H9 (cell line): ENCODE measurements around the gene FOXB1. TPM values are rescaled to one million over a fixed set of nuclear protein-coding genes. Genes with fewer than 3 reads are reported as not detected.

Experiments used
- DNase-seq: peaks from one replicate; pipeline ENCODE4 v3.0.0-alpha.2; 2017
- H2AFZ ChIP-seq: one replicate; pipeline ENCODE4 v1.6.1; 2013; ENCODE audit warnings: mild to moderate bottlenecking, low read length, control low read depth, moderate library complexity
- H2AK5ac ChIP-seq: 2 replicates; pipeline ENCODE4 v1.6.1; 2013; ENCODE audit warnings: low read length, control low read depth, mixed read lengths; ENCODE audit not compliant: insufficient read length
- H2BK120ac ChIP-seq: one replicate; pipeline ENCODE4 v1.6.1; 2013; ENCODE audit warnings: low read depth, mild to moderate bottlenecking, low read length, control low read depth, inconsistent platforms; ENCODE audit not compliant: poor library complexity, severe bottlenecking
- H2BK12ac ChIP-seq: 2 replicates; pipeline ENCODE4 v1.6.1; 2013; ENCODE audit warnings: low read length, control low read depth, mixed read lengths, low read depth; ENCODE audit not compliant: insufficient read length
- H2BK15ac ChIP-seq: 2 replicates; pipeline ENCODE4 v1.6.1; 2013; ENCODE audit warnings: low read depth, low read length, control low read depth
- H2BK20ac ChIP-seq: one replicate; pipeline ENCODE4 v1.6.1; 2013; ENCODE audit warnings: low read depth, mild to moderate bottlenecking, low read length, control low read depth, inconsistent platforms; ENCODE audit not compliant: poor library complexity, severe bottlenecking
- H2BK5ac ChIP-seq: 2 replicates; pipeline ENCODE4 v1.6.1; 2013; ENCODE audit warnings: low read length, control low read depth, mixed read lengths; ENCODE audit not compliant: insufficient read length
- H3K14ac ChIP-seq: 2 replicates; pipeline ENCODE4 v1.6.1; 2013; ENCODE audit warnings: low read length, control low read depth; ENCODE audit not compliant: insufficient read depth
- H3K18ac ChIP-seq: 2 replicates; pipeline ENCODE4 v1.6.1; 2013; ENCODE audit warnings: low read depth, mild to moderate bottlenecking, mixed read lengths, low read length, control low read depth; ENCODE audit not compliant: insufficient read length
- H3K23ac ChIP-seq: 2 replicates; pipeline ENCODE4 v1.6.1; 2013; ENCODE audit warnings: low read length, control low read depth, mixed read lengths, low read depth; ENCODE audit not compliant: insufficient read length
- H3K23me2 ChIP-seq: 2 replicates; pipeline ENCODE4 v1.6.1; 2013; ENCODE audit warnings: low read depth, mild to moderate bottlenecking, mixed read lengths, low read length, control low read depth; ENCODE audit not compliant: insufficient read length, poor library complexity, severe bottlenecking
- H3K27ac ChIP-seq: 2 replicates; pipeline ENCODE4 v1.5.1; 2013; ENCODE audit warnings: low read length, control low read depth, mixed read lengths, low read depth; ENCODE audit not compliant: insufficient read length
- H3K27me3 ChIP-seq: 2 replicates; pipeline ENCODE4 v1.6.1; 2013; ENCODE audit warnings: low read length, control low read depth, inconsistent platforms; ENCODE audit not compliant: insufficient read depth
- H3K4ac ChIP-seq: 2 replicates; pipeline ENCODE4 v1.6.1; 2013; ENCODE audit warnings: low read depth, mild to moderate bottlenecking, control low read depth, inconsistent platforms, low read length, moderate library complexity
- H3K4me1 ChIP-seq: 2 replicates; pipeline ENCODE4 v1.6.1; 2013; ENCODE audit warnings: low read length, control low read depth, inconsistent platforms; ENCODE audit not compliant: insufficient read depth
- H3K4me2 ChIP-seq: 2 replicates; pipeline ENCODE4 v1.6.1; 2013; ENCODE audit warnings: low read length, control low read depth, mixed read lengths; ENCODE audit not compliant: insufficient read length, insufficient read depth
- H3K56ac ChIP-seq: 2 replicates; pipeline ENCODE4 v1.6.1; 2013; ENCODE audit warnings: low read depth, mild to moderate bottlenecking, mixed read lengths, low read length, control low read depth; ENCODE audit not compliant: insufficient read length
- H3K79me1 ChIP-seq: 2 replicates; pipeline ENCODE4 v1.6.1; 2013; ENCODE audit warnings: low read depth, mild to moderate bottlenecking, moderate library complexity, low read length, control low read depth, inconsistent platforms; ENCODE audit not compliant: insufficient read depth, poor library complexity, severe bottlenecking
- H3K79me2 ChIP-seq: 2 replicates; pipeline ENCODE4 v1.6.1; 2013; ENCODE audit warnings: low read length, control low read depth, inconsistent platforms; ENCODE audit not compliant: insufficient read depth
- H3K9ac ChIP-seq: 2 replicates; pipeline ENCODE4 v1.6.1; 2013; ENCODE audit warnings: low read length, control low read depth, mixed read lengths; ENCODE audit not compliant: insufficient read length; ENCODE audit errors: extremely low read depth
- H3K9me3 ChIP-seq: one replicate; pipeline ENCODE4 v1.6.1; 2013; ENCODE audit warnings: low read depth, low read length, inconsistent platforms; ENCODE audit not compliant: control insufficient read depth
- H3T11ph ChIP-seq: one replicate; pipeline ENCODE4 v1.6.1; 2013; ENCODE audit warnings: mild to moderate bottlenecking, low read length, control low read depth, inconsistent platforms
- H4K20me1 ChIP-seq: one replicate; pipeline ENCODE4 v1.6.1; 2013; ENCODE audit not compliant: control insufficient read depth, insufficient read length, insufficient read depth
- H4K5ac ChIP-seq: 2 replicates; pipeline ENCODE4 v1.6.1; 2013; ENCODE audit warnings: low read depth, mild to moderate bottlenecking, mixed read lengths, low read length, control low read depth; ENCODE audit not compliant: insufficient read length
- H4K8ac ChIP-seq: replicated peaks from 2 replicates; pipeline ENCODE4 v1.6.1; 2013; ENCODE audit warnings: low read length, control low read depth, mixed read lengths, low read depth; ENCODE audit not compliant: insufficient read length
- H4K91ac ChIP-seq: 2 replicates; pipeline ENCODE4 v1.6.1; 2013; ENCODE audit warnings: low read depth, mild to moderate bottlenecking, moderate library complexity, mixed read lengths, low read length, control low read depth; ENCODE audit not compliant: insufficient read length
- H3K27ac Mint-ChIP-seq, 3 experiments: 2 replicates in 2 of 3; 3 replicates in 1 of 3; pipeline ENCODE4 v1.8.0; 2020 to 2021; ENCODE audit warnings: mixed read lengths in 3 of 3, mild to moderate bottlenecking in 1 of 3, moderate library complexity in 1 of 3
- H3K27me3 Mint-ChIP-seq: 2 replicates; pipeline ENCODE4 v1.8.0; 2021; ENCODE audit warnings: low read depth, mild to moderate bottlenecking, moderate library complexity, mixed read lengths
- H3K36me3 Mint-ChIP-seq, 3 experiments: 2 replicates in 2 of 3; 3 replicates in 1 of 3; pipeline ENCODE4 v1.8.0; 2020 to 2021; ENCODE audit warnings: low read depth in 3 of 3, mixed read lengths in 3 of 3; ENCODE audit not compliant: insufficient read depth in 1 of 3
- H3K4me1 Mint-ChIP-seq, 2 experiments: 2 replicates each; pipeline ENCODE4 v1.8.0; 2020; ENCODE audit warnings: mixed read lengths in 2 of 2
- H3K4me3 Mint-ChIP-seq, 2 experiments: 2 replicates in 1 of 2; 3 replicates in 1 of 2; pipeline ENCODE4 v1.8.0; 2020 to 2021; ENCODE audit warnings: mild to moderate bottlenecking in 2 of 2, mixed read lengths in 2 of 2, moderate library complexity in 1 of 2
- H3K9me3 Mint-ChIP-seq, 2 experiments: 2 replicates in 1 of 2; 3 replicates in 1 of 2; pipeline ENCODE4 v1.8.0; 2020; ENCODE audit warnings: mild to moderate bottlenecking in 2 of 2, mixed read lengths in 2 of 2, moderate library complexity in 1 of 2
- CTCF ChIP-seq: fragments of 200-600 bp; sonication (generic); conservative IDR thresholded peaks from 3 replicates; pipeline ENCODE4 v1.8.0; 2021; ENCODE audit warnings: antibody characterized with exemption, mild to moderate bottlenecking
- WGBS: extraction: QIAGEN DNeasy Blood & Tissue Kit; methylation state at CpG from one replicate; pipeline ENCODE4 v1.1.7; 2013; ENCODE audit warnings: missing lambda C conversion rate, low lambda C conversion rate, mixed read lengths; ENCODE audit not compliant: insufficient read length; ENCODE audit errors: extremely low coverage; 5-methylcytosine and 5-hydroxymethylcytosine counted together
- total RNA-seq: library from RNA; stranded (reverse); gene quantifications from 2 replicates; pipeline ENCODE4 v1.2.1, GENCODE V29; 2021

The FOXB1 gene
- total RNA-seq, 1 experiment from 2014 or later: 3.5 TPM

- H3K27ac ChIP-seq: no peak overlapping the region
- peak overlapping the region; percentile 99 for H3K4me2 ChIP-seq
- no peak overlapping the region for H2AFZ ChIP-seq
- no peak for DNase-seq
- Mint-ChIP-seq H3K27ac (peak overlapping the region in 1 of 3 experiments; percentile 20; a peak in 1 of 7 replicates), H3K4me1 (peaks cover 85 to 88% of the 10 kb centered on the region in 2 experiments), H3K9me3 (no peaks in the 10 kb centered on the region), H3K4me3 (peak overlapping the region; percentile 42 to 95), H3K27me3 (peaks cover 88% of the 10 kb centered on the region), H3K36me3 (no peaks in the 10 kb centered on the region)
- no peak overlapping the region for H2BK5ac ChIP-seq
- TF ChIP-seq CTCF: no peak
- H3K79me2 ChIP-seq: no peaks in the 10 kb centered on the region
- no peak overlapping the region for H2BK12ac ChIP-seq
- no peak overlapping the region for H3K18ac ChIP-seq
- H4K5ac ChIP-seq: no peak overlapping the region
- H2AK5ac ChIP-seq: no peak overlapping the region
- no peak overlapping the region for H4K91ac ChIP-seq
- no peak overlapping the region for H3K14ac ChIP-seq
- H3K23ac ChIP-seq: no peak overlapping the region
- H4K8ac ChIP-seq: no peak overlapping the region
- no peak overlapping the region for H3K9ac ChIP-seq
- H2BK20ac ChIP-seq: no peak overlapping the region
- no peak overlapping the region for H2BK15ac ChIP-seq
- no peak overlapping the region for H3T11ph ChIP-seq
- H3K79me1 ChIP-seq: no peaks in the 10 kb centered on the region
- no peak overlapping the region for H3K4ac ChIP-seq
- peaks cover 31% of the 10 kb centered on the region for H3K27me3 ChIP-seq
- H2BK120ac ChIP-seq: no peak overlapping the region
- no peaks in the 10 kb centered on the region for H3K9me3 ChIP-seq
- H3K23me2 ChIP-seq: peaks cover 73% of the 10 kb centered on the region
- no peaks in the 10 kb centered on the region for H4K20me1 ChIP-seq
- H3K4me1 ChIP-seq: peaks cover 9% of the 10 kb centered on the region
- H3K56ac ChIP-seq: no peak overlapping the region
- whole genome bisulfite sequencing: no CpG with 5 or more reads among the region's 8 CpGs
Observed at GRCh38 chr15:59998305-59998949, 5.7 kb upstream of the FOXB1 start.
